DND-41 (cell line): ENCODE measurements around the gene ROS1.
A peak's percentile ranks its signal among the peaks of the same experiment; 100 is the strongest.

ENCODE experiments used
- ATAC-seq: fragments of 200-7000 bp; cut with Tn5 transposase; 3 replicates; pipeline ENCODE4 v1.9.1; 2021; ENCODE audit warnings: low read depth; ENCODE audit not compliant: insufficient read depth
- DNase-seq: peaks from one replicate; pipeline ENCODE4 v3.0.0-alpha.2; 2020
- H2AFZ ChIP-seq: 2 replicates; pipeline ENCODE4 v1.6.0; 2012; ENCODE audit warnings: low read depth, low read length
- H3K27ac ChIP-seq: 2 replicates; pipeline ENCODE4 v1.5.1; 2012; ENCODE audit warnings: low read length, inconsistent platforms
- H3K27me3 ChIP-seq: fragments of 200-600 bp; sonication (generic); 2 replicates; pipeline ENCODE4 v1.6.0; 2012; ENCODE audit warnings: low read length, mild to moderate bottlenecking, inconsistent platforms; ENCODE audit not compliant: insufficient read depth, poor library complexity
- H3K36me3 ChIP-seq: 2 replicates; pipeline ENCODE4 v1.5.1; 2012; ENCODE audit warnings: low read length, inconsistent platforms; ENCODE audit not compliant: insufficient read depth
- H3K4me1 ChIP-seq: 2 replicates; pipeline ENCODE4 v1.5.1; 2012; ENCODE audit warnings: mild to moderate bottlenecking, low read length; ENCODE audit not compliant: insufficient read depth
- H3K4me2 ChIP-seq: 2 replicates; pipeline ENCODE4 v1.6.0; 2012; ENCODE audit warnings: mild to moderate bottlenecking, moderate library complexity, low read length, inconsistent platforms; ENCODE audit not compliant: insufficient read depth
- H3K4me3 ChIP-seq, 2 experiments: fragments of 200-600 bp in 1 of 2; shearing (Covaris generic) in 1 of 2; 2 replicates each; pipeline ENCODE4 v1.5.1; 2012 to 2016; ENCODE audit warnings: inconsistent platforms in 2 of 2, low read length in 2 of 2, mild to moderate bottlenecking in 2 of 2, low read depth in 1 of 2, moderate library complexity in 1 of 2
- H3K79me2 ChIP-seq: 2 replicates; pipeline ENCODE4 v1.6.0; 2012; ENCODE audit warnings: low read length, inconsistent platforms; ENCODE audit not compliant: insufficient read depth
- H3K9ac ChIP-seq: 2 replicates; pipeline ENCODE4 v1.6.0; 2012; ENCODE audit warnings: low read depth, mild to moderate bottlenecking, inconsistent platforms, low read length, moderate library complexity
- H3K9me3 ChIP-seq: 2 replicates; pipeline ENCODE4 v1.5.1; 2012; ENCODE audit warnings: low read length, moderate library complexity, mild to moderate bottlenecking, inconsistent platforms; ENCODE audit not compliant: insufficient read depth, severe bottlenecking
- H4K20me1 ChIP-seq: 2 replicates; pipeline ENCODE4 v1.6.0; 2012; ENCODE audit warnings: low read length; ENCODE audit not compliant: insufficient read depth
- CTCF ChIP-seq: IDR thresholded peaks from 2 replicates; pipeline ENCODE4 v1.5.1; 2012; ENCODE audit warnings: borderline replicate concordance, low read length, moderate library complexity, mild to moderate bottlenecking; ENCODE audit not compliant: poor library complexity, severe bottlenecking; ENCODE audit errors: extremely low read depth
- EZH2 ChIP-seq: IDR thresholded peaks from 3 replicates; pipeline ENCODE4 v1.6.1; 2012; ENCODE audit warnings: borderline replicate concordance, low read depth, mild to moderate bottlenecking, moderate library complexity, low read length, inconsistent platforms; ENCODE audit not compliant: severe bottlenecking

Gene ROS1

GRCh38 chr6:117267766-117268534, 157.8 kb downstream of the ROS1 start:
- peaks cover 15% of the 10 kb centered on the region for H3K27me3 ChIP-seq
- no peak overlapping the region for H3K27ac ChIP-seq
- no peak overlapping the region for H2AFZ ChIP-seq
- H3K9ac ChIP-seq: no peak overlapping the region
- no peaks in the 10 kb centered on the region for H3K9me3 ChIP-seq
- TF ChIP-seq CTCF: peak; percentile 8
- TF ChIP-seq EZH2: no peak
- ATAC-seq: no peak
- H3K4me2 ChIP-seq: no peak overlapping the region
- DNase-seq: no peak
- H3K4me3 ChIP-seq: no peak overlapping the region
- no peaks in the 10 kb centered on the region for H3K36me3 ChIP-seq
- H3K79me2 ChIP-seq: no peaks in the 10 kb centered on the region
- no peaks in the 10 kb centered on the region for H3K4me1 ChIP-seq
- no peaks in the 10 kb centered on the region for H4K20me1 ChIP-seq

- no peaks in the 10 kb centered on the region for H3K4me1 ChIP-seq
- H3K79me2 ChIP-seq: no peaks in the 10 kb centered on the region
- no peaks in the 10 kb centered on the region for H3K36me3 ChIP-seq
- H3K9ac ChIP-seq: no peak overlapping the region
- H3K27ac ChIP-seq: no peak overlapping the region
- no peak overlapping the region for H2AFZ ChIP-seq
- no peak overlapping the region for H3K4me2 ChIP-seq
- TF ChIP-seq EZH2: no peak
- no peak for TF ChIP-seq CTCF
- ATAC-seq (no peak), DNase-seq (no peak)
- H3K9me3 ChIP-seq: no peaks in the 10 kb centered on the region
- no peaks in the 10 kb centered on the region for H4K20me1 ChIP-seq
- peaks cover 12% of the 10 kb centered on the region for H3K27me3 ChIP-seq
- H3K4me3 ChIP-seq: no peak overlapping the region
These were observed 158.7 kb downstream of the ROS1 start for GRCh38 chr6:117267054-117267347.

DNA sequence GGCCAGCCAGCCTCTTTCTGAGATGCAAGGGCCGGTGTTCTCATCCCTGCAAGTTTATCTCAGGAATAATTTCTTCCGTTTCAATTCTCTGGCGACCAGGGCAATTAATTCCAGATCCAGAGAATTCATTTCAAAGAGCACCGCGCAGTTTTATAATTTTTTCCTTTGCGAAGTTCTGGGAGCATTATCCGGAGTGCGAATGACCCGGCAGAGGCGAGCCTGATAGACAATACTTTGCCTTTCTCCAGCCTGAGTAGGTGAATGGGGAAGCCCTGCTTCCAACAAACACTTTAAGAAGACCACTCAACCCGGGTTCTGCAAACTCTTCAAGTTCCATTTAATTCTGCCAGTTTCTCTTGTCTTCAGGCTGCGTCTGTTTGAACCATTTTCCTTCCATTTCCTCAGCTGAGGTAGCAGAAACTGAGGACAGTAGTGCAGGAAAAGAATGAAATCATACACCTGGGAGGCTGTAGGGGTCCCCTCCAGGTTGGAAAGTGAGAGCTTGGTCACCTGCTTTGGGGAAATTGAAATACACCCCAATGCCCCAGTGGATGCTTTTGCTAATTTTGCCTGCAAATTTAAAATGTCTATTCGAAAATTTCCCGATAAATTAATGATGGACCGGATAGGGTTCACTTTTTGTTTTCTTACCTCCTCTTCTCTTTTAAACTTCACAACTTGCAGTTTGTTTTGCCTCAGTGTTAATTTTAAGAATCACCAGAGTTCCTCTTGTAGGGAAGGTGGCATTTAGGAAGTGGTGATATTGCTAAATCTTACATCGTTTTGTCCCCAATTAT, 159.3 kb downstream of the ROS1 start:
- peaks cover 12% of the 10 kb centered on the region for H3K27me3 ChIP-seq
- no peak overlapping the region for H3K9ac ChIP-seq
- DNase-seq: no peak
- no peak overlapping the region for H3K4me3 ChIP-seq
- TF ChIP-seq EZH2: no peak
- TF ChIP-seq CTCF: no peak
- no peaks in the 10 kb centered on the region for H4K20me1 ChIP-seq
- no peaks in the 10 kb centered on the region for H3K9me3 ChIP-seq
- no peaks in the 10 kb centered on the region for H3K79me2 ChIP-seq
- H2AFZ ChIP-seq: no peak overlapping the region
- no peaks in the 10 kb centered on the region for H3K4me1 ChIP-seq
- no peak overlapping the region for H3K27ac ChIP-seq
- no peaks in the 10 kb centered on the region for H3K36me3 ChIP-seq
- no peak overlapping the region for H3K4me2 ChIP-seq
- ATAC-seq: no peak
